Measurements from ENCODE around the gene GPATCH4. TPM values are rescaled to one million over a fixed set of nuclear protein-coding genes. Genes with fewer than 3 reads are reported as not detected.

The GPATCH4 gene
- total RNA-seq, 4 donors from 2014 or later = 35.6 to 103 (median 47.6) TPM

DNA sequence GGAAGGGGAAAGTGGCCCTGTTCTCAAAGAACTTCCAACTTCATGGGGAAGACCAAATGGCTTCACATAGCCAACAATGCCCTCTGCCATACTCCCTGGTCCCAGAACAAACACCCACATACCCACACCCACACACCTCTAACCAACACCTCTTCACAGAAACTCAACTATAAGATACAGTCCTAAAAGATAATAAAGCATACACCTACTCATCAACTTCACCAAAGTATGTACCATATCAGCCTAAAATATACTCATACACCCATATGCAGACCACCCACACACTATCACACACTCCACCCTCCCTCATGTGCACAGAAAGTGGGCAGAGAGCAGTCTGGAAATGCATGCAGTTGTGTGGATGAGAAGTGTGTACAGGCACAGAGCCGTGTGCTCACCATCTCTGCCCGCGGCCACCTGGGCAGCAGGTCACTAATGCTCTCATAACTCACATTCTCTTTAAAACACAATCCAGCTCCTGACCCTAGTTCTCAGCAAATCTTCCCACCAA lies 56.6 kb downstream of the GPATCH4 start:
- in situ Hi-C loops (cut with MboI; ENCODE audit: low sequenced_read_pairs in 4 of 4) = no loop called here

More for the DNA sequence above, 56.6 kb downstream of the GPATCH4 start:
- Histone ChIP-seq H3K27me3 (no peaks in the 10 kb centered on the region), H3K36me3 (no peaks in the 10 kb centered on the region), H3K9me3 (no peaks in the 10 kb centered on the region), H3K27ac (no peak overlapping the region), H3K4me1 (no peaks in the 10 kb centered on the region), H3K4me3 (no peak overlapping the region)
- DNase-seq (peak in 1 of 2 donors; percentile 1), ATAC-seq (no peak)
- TF ChIP-seq POLR2A (IDR thresholded peaks at IDR 0.05) (no peak), CTCF (IDR thresholded peaks at IDR 0.05 in 4 of 5, conservative IDR thresholded peaks at IDR 0.05 in 1 of 5) (no peak)
- intact Hi-C loops (cut with DNase I; ENCODE audit: low total_unique reads) = loop anchor here (10.0 kb wide), 1 partner anchor 160 kb away; no protein-coding TSS in a partner anchor

Other genes with a start within 250 kb of the GPATCH4 start
- gene RHBG, start 232.3 kb downstream of the GPATCH4 start, total RNA-seq = not detected
- gene MEF2D, start 100.7 kb downstream of the GPATCH4 start, total RNA-seq = 100 to 1,000 TPM; 129 to 260 (median 168) TPM
- under 1 TPM in 2 of 4 donors, not detected in 2; 0.20 to 0.55 TPM for gene IQGAP3, start 28.9 kb downstream of the GPATCH4 start, total RNA-seq
- 1 to 10 TPM in 1 of 4 donors, not detected in 3; 3.6 TPM for gene TTC24, start 21.8 kb downstream of the GPATCH4 start, total RNA-seq
- 10 to 100 TPM; 34.4 to 66.7 (median 46.0) TPM for gene NAXE, start 9.7 kb downstream of the GPATCH4 start, total RNA-seq
- gene HAPLN2, start 17.9 kb upstream of the GPATCH4 start, total RNA-seq = 1 to 10 TPM in 3 of 4 donors, under 1 TPM in 1; 0.53 to 6.0 (median 3.0) TPM
- gene BCAN, start 40.6 kb upstream of the GPATCH4 start, total RNA-seq = under 1 TPM in 2 of 4 donors, not detected in 2; 0.26 to 0.29 TPM
- 10 to 100 TPM; 13.7 to 60.9 (median 26.4) TPM for gene NES, start 75.9 kb upstream of the GPATCH4 start, total RNA-seq
- gene CRABP2, start 104.1 kb upstream of the GPATCH4 start, total RNA-seq = 1 to 10 TPM in 1 of 4 donors, under 1 TPM in 1, not detected in 2; 0.98 to 1.3 TPM
- gene METTL25B, start 127.0 kb upstream of the GPATCH4 start, total RNA-seq = 10 to 100 TPM; 12.9 to 28.0 (median 17.6) TPM
- gene ISG20L2, start 127.3 kb upstream of the GPATCH4 start, total RNA-seq = 10 to 100 TPM in 3 of 4 donors, 1 to 10 TPM in 1; 9.5 to 16.4 (median 15.1) TPM
- gene MRPL24, start 139.6 kb upstream of the GPATCH4 start, total RNA-seq = 100 to 1,000 TPM in 3 of 4 donors, 10 to 100 TPM in 1; 54.9 to 121 (median 102) TPM
- 100 to 1,000 TPM; 154 to 281 (median 240) TPM for gene HDGF, start 150.2 kb upstream of the GPATCH4 start, total RNA-seq
- gene PRCC, start 166.1 kb upstream of the GPATCH4 start, total RNA-seq = 10 to 100 TPM; 42.8 to 62.3 (median 46.5) TPM
- gene SH2D2A, start 215.4 kb upstream of the GPATCH4 start, total RNA-seq = 1 to 10 TPM in 1 of 4 donors, under 1 TPM in 1, not detected in 2; 0.82 to 1.1 TPM

Measured in gastrocnemius medialis (tissue), 4 donors.